Stimulated activated CD4-positive, alpha-beta T cell treated with anti-CD3 and anti-CD28 coated beads, TNF-alpha, amount 100 ng/mL, for 4 hours (primary cell): ENCODE measurements around the gene SAMHD1.
"Not testable (repeated sequence)": the region's sequence is repeated elsewhere in the genome, so short reads cannot be mapped to it uniquely, and the experiment has no call there.

ENCODE experiments used
- DNase-seq, 3 experiments: peaks; one replicate each; pipeline ENCODE4 v3.0.0-alpha.2; 2020; ENCODE audit warnings: low read depth in 3 of 3

SAMHD1 gene

DNA sequence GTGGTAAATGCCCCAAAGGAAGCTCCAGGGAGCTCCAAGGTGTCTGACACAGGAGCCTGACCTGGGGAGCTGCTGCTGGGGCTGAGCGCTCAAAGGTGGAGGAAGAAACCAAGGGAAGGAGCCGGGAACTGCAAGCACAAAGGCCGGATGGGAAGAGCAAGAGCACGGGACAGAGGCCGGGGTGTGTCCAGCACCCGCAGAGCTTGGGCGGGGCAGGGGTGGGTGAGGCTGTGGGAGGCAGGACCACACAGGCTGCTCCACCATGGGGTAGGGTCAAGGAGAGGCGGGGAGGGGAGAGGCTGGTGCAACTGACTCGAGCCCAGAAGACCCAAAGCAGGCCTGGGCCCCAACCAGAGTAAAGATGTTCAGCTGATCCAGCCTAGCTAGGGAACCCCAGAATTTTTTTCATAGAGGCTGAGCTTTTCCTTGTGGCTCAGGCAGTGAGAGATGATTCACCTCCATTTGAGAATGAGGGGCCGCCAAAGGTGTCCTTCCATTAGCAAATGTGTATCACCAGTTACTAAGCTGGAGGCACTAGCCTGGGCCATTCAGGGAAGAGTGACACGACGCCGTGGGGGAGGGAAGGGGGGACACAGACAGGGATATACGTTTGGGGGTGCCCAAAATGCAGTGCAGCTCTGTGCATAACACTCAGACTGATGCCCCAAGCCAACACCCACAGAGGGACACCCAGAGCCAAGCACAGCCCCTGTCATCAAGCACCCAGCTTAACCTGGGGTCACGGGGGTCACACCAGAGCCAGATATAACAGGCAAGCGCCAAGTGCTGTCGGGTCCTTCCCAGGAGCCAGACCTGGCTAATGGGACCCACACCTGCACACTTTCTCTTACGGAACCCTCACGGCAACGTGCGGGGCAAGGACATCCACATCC lies 96.9 kb downstream of the SAMHD1 start:
- DNase-seq: no peak

DNA sequence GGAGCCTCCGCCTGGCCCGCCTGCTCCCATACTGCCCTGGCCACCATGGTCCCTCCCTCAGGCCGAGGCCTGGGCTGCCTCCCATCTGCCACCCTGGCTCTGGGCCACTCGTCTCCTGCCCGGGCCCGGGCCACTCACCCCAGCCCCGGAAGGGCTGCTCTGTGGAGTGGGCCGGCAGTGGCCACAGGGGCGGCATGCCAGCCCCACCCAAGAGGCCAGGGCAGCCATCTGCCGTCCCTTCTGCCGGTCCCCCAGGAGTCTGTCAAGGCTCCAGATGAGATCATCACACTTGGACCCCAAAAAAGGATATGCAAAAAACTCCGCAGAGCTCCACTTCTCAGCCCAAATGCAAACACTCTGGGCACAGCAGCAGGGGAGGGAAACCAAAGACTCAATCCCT lies 99.3 kb downstream of the SAMHD1 start:
- no peak for DNase-seq

DNA sequence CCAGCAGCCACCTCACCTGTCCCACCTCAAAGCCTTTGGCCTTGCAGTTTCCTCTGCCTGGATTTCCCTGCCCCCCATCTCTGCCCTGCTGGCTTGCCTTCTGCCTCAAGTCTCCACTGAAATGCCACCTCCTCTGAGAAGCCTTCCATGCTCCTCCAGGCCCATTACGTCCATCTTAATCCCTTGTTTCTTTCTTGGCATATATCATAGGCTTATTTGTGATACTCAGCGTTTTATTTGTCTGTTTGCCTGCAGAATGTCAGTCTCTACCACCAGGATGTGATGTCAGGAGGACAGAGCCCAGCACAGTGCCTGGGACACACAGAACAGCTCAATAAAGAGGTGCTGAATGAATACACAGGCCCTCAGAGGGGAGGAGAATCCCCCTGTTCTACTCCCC lies 100.0 kb downstream of the SAMHD1 start:
- no peak for DNase-seq

DNA sequence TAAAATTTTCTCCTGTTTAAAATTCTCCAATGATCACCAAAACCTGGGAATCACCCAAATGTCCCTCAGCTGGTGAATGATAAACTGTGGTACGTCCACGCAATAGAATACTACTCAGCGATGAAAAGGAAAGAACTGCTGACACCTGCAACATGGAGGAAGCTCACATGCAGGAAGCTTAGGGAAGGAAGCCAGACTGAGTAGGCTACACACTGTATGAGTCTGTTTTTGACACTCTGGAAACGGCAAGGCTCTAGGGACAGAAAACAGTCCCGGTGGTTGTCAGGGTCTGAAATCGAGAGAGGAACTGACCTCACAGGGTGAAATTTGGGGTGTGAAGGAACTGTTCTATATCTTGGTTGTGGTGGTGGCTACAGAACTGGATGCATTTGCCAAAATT lies 100.7 kb downstream of the SAMHD1 start:
- no peak for DNase-seq

DNA sequence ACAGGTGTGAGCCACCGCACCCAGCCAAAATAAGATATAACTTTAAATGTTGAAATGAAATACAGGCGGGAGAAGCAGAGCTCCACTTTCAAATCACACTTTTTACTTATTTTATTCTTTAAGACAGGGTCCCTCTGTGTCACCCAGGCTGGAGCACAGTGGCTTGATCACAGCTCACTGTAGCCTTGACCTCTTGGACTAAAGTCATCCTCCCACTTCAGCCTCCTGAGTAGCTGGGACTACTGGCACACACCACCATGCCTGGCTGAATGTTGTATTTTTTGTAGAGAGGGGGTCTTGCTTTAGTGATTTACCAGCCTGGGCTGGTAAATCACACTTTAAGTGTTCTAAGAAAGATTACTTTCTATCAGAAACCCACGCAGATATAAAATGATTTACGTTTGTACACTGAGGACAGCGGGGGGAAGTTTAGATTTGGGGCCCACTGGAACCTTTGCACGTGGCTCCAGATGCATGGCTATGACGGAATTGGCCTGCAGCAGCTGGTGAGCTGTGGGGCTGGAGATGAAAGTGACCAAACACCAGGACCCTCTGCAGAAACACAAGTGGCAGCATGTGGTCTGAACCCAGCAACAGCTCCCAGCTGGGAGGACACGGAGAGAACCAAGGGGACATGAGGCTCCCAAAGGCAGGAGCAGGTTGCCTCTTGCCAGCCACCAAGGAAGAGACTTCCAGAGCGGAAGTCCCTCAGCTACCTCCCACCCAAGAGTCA lies 102.0 kb downstream of the SAMHD1 start:
- DNase-seq: no peak

DNA sequence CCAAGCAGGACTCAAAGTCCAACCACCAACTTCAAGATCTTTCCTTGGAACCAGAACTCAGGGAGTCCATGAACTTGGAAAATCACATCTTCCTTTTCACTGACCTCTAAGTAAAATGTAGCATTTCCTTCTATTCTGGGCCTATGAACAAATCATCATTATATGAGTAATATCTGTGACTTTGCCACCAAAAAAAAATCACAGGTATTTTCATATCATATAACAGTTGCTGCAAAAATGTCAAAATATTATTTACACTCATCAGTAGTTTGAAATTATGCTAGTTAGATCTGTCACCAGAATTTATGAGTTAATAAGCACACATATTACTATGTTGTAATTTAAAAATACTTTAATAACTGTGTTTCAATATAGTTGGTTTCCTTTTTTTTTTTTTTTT lies 102.8 kb downstream of the SAMHD1 start:
- DNase-seq: no peak

DNA sequence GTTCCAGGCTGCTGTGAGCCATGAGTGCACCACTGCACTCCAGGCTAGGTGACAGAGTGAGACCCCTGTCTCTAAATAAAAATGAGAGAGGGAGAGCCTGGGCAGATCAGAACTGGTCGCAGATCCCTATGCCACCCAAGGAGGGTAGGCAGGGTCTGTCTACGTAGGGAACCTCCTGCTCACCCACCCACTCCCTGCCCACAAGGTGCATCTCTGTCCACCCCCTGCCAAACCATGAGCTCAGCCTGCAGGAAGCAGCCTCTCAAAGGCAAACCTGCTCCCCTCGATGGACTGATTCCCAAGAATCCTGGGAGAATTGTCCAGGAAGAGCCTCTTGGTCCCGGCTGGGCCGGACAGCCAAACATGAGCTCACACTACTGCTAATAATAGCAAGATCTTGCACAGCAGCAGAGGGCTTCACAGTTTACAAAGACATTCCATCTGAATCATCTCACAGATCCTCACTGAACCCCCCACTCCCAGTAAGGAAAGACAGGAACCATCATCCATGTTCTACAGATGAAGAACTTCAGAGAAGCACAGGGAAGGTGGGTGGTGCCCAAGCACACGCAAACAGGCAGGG lies 103.3 kb downstream of the SAMHD1 start:
- no peak for DNase-seq

DNA sequence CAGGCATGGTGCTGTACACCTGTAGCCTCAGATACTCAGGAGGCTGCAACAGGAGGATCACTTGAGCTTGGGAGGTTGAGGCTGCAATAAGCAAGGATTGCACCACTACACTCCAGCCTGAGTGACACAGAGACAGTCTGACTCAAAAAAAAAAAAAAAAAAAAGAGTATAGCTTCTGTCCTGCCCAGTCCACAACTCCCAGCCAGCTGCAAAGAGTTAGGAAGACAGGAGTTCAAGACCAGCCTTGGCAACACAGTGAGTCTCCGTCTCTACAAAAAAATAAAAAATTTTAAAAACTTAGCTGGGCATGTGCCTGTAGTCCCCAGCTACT lies 103.8 kb downstream of the SAMHD1 start:
- no peak for DNase-seq

DNA sequence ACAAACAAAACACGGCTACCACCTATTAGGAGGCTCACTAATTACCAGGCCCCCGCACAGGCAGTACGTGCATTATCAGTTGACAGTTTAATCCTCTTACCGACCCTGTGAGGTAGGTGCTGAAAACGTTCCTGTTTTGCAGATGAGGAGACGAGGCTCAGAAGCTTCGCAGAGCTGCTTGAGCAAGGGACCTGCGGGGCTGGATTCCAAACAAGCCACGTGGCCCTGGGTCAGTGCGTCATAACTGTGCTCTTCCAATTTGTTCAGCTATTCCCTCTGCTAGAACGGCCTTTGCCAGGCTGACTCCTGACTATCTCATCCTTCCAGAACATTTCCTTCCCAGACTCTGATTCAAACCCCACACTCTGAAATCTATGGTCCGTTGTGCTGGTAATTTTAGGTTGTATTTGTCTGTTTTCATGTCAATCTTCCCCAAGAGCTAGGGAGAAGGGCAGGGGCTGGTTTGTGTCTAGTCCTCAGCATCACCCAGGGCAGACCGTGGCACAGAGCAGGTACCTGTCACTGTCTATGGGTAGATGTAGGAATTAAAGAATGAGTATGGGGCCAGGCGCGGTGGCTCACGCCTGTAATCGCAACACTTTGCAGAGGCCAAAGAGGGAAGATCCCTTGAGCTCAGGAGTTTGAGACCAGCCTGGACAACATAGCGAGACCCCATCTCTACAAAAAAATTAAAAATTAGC lies 104.3 kb downstream of the SAMHD1 start:
- DNase-seq: no peak

DNA sequence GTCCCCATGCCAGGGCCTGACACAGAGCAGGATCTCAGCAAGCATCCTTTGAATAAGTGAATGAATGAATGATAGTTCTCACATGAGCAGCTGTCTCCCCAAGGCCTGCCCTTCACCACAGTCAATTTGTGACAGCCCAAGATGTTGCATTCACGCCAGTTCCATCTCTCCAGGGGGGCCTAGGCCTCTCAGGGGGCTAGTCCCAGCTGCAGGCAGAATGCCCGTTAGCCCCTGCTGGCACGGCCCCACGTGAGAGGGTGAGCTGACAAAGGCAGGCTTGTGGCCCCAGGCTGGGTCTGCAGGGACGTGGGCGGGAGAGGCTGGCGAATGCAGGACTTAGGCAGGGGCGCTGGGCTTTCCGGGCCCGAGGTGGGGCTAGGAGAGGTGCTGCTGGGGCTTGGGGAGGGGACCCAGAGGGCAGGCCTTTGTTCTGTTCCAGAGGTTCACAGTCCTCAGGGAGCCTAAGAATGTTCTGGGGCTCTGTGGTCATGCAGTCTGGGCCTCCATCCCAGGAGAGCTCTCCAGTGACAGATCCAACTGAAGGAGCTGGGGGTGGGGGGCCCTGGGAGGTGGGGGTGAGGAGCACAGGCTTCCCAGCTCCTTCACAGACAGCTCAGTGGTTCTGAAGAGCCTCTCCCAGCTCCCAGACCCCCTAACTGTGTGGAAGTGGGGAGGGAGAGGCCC lies 106.1 kb downstream of the SAMHD1 start:
- DNase-seq: no peak

DNA sequence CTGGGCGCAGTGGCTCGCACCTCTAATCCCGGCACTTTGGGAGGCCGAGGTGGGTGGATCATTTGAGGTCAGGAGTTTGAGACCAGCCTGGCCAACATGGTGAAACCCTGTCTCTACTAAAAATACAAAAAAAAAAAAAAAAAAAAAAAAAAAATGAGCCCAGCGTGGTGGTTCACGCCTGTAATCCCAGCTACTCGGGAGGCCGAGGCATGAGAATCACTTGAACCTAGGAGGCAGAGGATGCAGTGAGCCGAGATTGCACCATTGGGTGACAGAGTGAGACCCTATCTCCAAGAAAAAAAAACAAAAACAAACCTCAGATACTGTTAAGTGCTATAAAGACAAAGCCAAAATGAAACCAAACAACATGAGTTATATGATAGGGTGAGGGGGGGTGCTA lies 110.5 kb downstream of the SAMHD1 start:
- not testable (repeated sequence) for DNase-seq
